ENCODE data around the gene MXD3.

MXD3 gene

GRCh38 chr5:177334155-177334551, 22.5 kb upstream of the MXD3 start:
- Histone ChIP-seq H3K9me3 (ENCODE audit: insufficient read depth, low read length) (no peaks in the 10 kb centered on the region), H3K36me3 (ENCODE audit: insufficient read depth, insufficient read length, low read length) (peaks cover 96% of the 10 kb centered on the region), H3K27me3 (ENCODE audit: insufficient read depth, insufficient read length) (no peaks in the 10 kb centered on the region), H3K9ac (ENCODE audit: insufficient read length, low read depth) (no peak overlapping the region), H3K4me3 (ENCODE audit: insufficient read length, low read depth) (no peak overlapping the region), H3K4me1 (ENCODE audit: insufficient read depth, insufficient read length) (peaks cover 3% of the 10 kb centered on the region)
- no peak for DNase-seq (ENCODE audit: low read depth, low spot score)
- TF ChIP-seq SUZ12 (IDR thresholded peaks at IDR 0.05; ENCODE audit: extremely low read depth, insufficient read depth, insufficient read length) (no peak), YY1 (IDR thresholded peaks at IDR 0.05; ENCODE audit: insufficient read depth, insufficient read length) (no peak), ZNF274 (IDR thresholded peaks at IDR 0.05; ENCODE audit: low read depth, low read length) (no peak)

DNA sequence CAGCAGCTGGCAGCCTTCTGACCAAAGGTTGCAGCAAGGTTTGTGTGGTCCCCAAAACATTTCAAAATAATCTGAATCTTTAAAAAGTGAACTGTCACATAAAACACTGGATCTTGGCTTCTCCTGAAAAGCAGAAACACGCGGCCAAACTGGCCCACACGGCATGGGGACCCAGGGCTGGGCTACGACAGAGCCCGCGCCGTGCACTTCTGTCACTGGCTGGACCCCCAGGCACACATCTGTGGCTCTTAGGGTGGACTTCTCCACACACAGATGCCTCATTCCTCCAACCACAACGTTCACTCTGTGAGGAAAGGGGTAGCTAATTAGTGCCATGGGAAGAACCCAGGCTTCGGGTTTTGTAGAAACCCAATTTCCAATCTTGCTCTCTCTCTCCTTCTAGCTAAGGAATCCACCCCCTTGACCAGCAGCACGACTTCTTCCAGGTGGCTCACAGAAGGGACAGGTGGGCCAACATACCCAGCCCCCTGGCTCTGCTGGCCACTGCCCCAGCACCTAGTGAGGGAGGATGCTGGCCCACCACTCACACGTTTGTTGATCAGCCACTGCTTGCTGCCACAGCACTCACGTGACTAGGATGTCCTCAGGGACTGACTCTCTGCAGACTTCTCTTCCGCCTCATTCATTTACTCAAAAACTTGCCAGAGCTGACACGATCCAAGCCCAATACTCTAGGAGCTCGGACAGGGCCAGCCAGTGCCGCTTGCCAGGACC, 21.9 kb upstream of the MXD3 start:
- H3K36me3 ChIP-seq (ENCODE audit: insufficient read depth, insufficient read length, low read length), result peaks cover 93% of the 10 kb centered on the region

GRCh38 chr5:177332896-177333260, 21.2 kb upstream of the MXD3 start:
- no peaks in the 10 kb centered on the region for H3K9me3 ChIP-seq (ENCODE audit: insufficient read depth, low read length)
- H3K4me1 ChIP-seq (ENCODE audit: insufficient read depth, insufficient read length), result peaks cover 3% of the 10 kb centered on the region
- H3K4me3 ChIP-seq (ENCODE audit: insufficient read length, low read depth), result no peak overlapping the region
- H3K27me3 ChIP-seq (ENCODE audit: insufficient read depth, insufficient read length), result no peaks in the 10 kb centered on the region
- TF ChIP-seq YY1 (IDR thresholded peaks at IDR 0.05; ENCODE audit: insufficient read depth, insufficient read length) (no peak), SUZ12 (IDR thresholded peaks at IDR 0.05; ENCODE audit: extremely low read depth, insufficient read depth, insufficient read length) (no peak), ZNF274 (IDR thresholded peaks at IDR 0.05; ENCODE audit: low read depth, low read length) (no peak)
- H3K36me3 ChIP-seq (ENCODE audit: insufficient read depth, insufficient read length, low read length), result peaks cover 86% of the 10 kb centered on the region
- no peak overlapping the region for H3K9ac ChIP-seq (ENCODE audit: insufficient read length, low read depth)
- no peak for DNase-seq (ENCODE audit: low read depth, low spot score)

More for the DNA sequence above, 21.9 kb upstream of the MXD3 start:
- no peaks in the 10 kb centered on the region for H3K27me3 ChIP-seq (ENCODE audit: insufficient read depth, insufficient read length)
- H3K4me3 ChIP-seq (ENCODE audit: insufficient read length, low read depth), result no peak overlapping the region
- TF ChIP-seq SUZ12 (IDR thresholded peaks at IDR 0.05; ENCODE audit: extremely low read depth, insufficient read depth, insufficient read length), result no peak
- no peak for TF ChIP-seq YY1 (IDR thresholded peaks at IDR 0.05; ENCODE audit: insufficient read depth, insufficient read length)
- no peak for TF ChIP-seq ZNF274 (IDR thresholded peaks at IDR 0.05; ENCODE audit: low read depth, low read length)
- H3K4me1 ChIP-seq (ENCODE audit: insufficient read depth, insufficient read length), result peaks cover 3% of the 10 kb centered on the region
- DNase-seq (ENCODE audit: low read depth, low spot score), result no peak
- H3K9me3 ChIP-seq (ENCODE audit: insufficient read depth, low read length), result no peaks in the 10 kb centered on the region
- H3K9ac ChIP-seq (ENCODE audit: insufficient read length, low read depth), result no peak overlapping the region

- H3K36me3 ChIP-seq (ENCODE audit: insufficient read depth, insufficient read length, low read length), result peaks cover 80% of the 10 kb centered on the region
- no peak overlapping the region for H3K4me3 ChIP-seq (ENCODE audit: insufficient read length, low read depth)
- H3K27me3 ChIP-seq (ENCODE audit: insufficient read depth, insufficient read length), result no peaks in the 10 kb centered on the region
- H3K9me3 ChIP-seq (ENCODE audit: insufficient read depth, low read length), result no peaks in the 10 kb centered on the region
- peaks cover 3% of the 10 kb centered on the region for H3K4me1 ChIP-seq (ENCODE audit: insufficient read depth, insufficient read length)
- no peak for TF ChIP-seq ZNF274 (IDR thresholded peaks at IDR 0.05; ENCODE audit: low read depth, low read length)
- TF ChIP-seq YY1 (IDR thresholded peaks at IDR 0.05; ENCODE audit: insufficient read depth, insufficient read length), result no peak
- no peak for TF ChIP-seq SUZ12 (IDR thresholded peaks at IDR 0.05; ENCODE audit: extremely low read depth, insufficient read depth, insufficient read length)
- DNase-seq (ENCODE audit: low read depth, low spot score), result no peak
- H3K9ac ChIP-seq (ENCODE audit: insufficient read length, low read depth), result peak overlapping the region; percentile 56
These were observed 20.6 kb upstream of the MXD3 start for GRCh38 chr5:177332031-177332895.

- Histone ChIP-seq H3K27me3 (ENCODE audit: insufficient read depth, insufficient read length) (no peaks in the 10 kb centered on the region), H3K9ac (ENCODE audit: insufficient read length, low read depth) (no peak overlapping the region), H3K4me3 (ENCODE audit: insufficient read length, low read depth) (no peak overlapping the region), H3K9me3 (ENCODE audit: insufficient read depth, low read length) (no peaks in the 10 kb centered on the region), H3K4me1 (ENCODE audit: insufficient read depth, insufficient read length) (no peaks in the 10 kb centered on the region), H3K36me3 (ENCODE audit: insufficient read depth, insufficient read length, low read length) (peaks cover 69% of the 10 kb centered on the region)
- no peak for TF ChIP-seq YY1 (IDR thresholded peaks at IDR 0.05; ENCODE audit: insufficient read depth, insufficient read length)
- TF ChIP-seq SUZ12 (IDR thresholded peaks at IDR 0.05; ENCODE audit: extremely low read depth, insufficient read depth, insufficient read length), result no peak
- no peak for TF ChIP-seq ZNF274 (IDR thresholded peaks at IDR 0.05; ENCODE audit: low read depth, low read length)
- no peak for DNase-seq (ENCODE audit: low read depth, low spot score)
These were observed 19.5 kb upstream of the MXD3 start for GRCh38 chr5:177330991-177331842.

- no peak overlapping the region for H3K9ac ChIP-seq (ENCODE audit: insufficient read length, low read depth)
- peaks cover 56% of the 10 kb centered on the region for H3K36me3 ChIP-seq (ENCODE audit: insufficient read depth, insufficient read length, low read length)
- H3K4me1 ChIP-seq (ENCODE audit: insufficient read depth, insufficient read length), result no peaks in the 10 kb centered on the region
- DNase-seq (ENCODE audit: low read depth, low spot score), result no peak
- no peaks in the 10 kb centered on the region for H3K27me3 ChIP-seq (ENCODE audit: insufficient read depth, insufficient read length)
- H3K9me3 ChIP-seq (ENCODE audit: insufficient read depth, low read length), result no peaks in the 10 kb centered on the region
- no peak overlapping the region for H3K4me3 ChIP-seq (ENCODE audit: insufficient read length, low read depth)
- TF ChIP-seq ZNF274 (IDR thresholded peaks at IDR 0.05; ENCODE audit: low read depth, low read length), result no peak
- no peak for TF ChIP-seq YY1 (IDR thresholded peaks at IDR 0.05; ENCODE audit: insufficient read depth, insufficient read length)
- no peak for TF ChIP-seq SUZ12 (IDR thresholded peaks at IDR 0.05; ENCODE audit: extremely low read depth, insufficient read depth, insufficient read length)
These were observed 18.2 kb upstream of the MXD3 start for GRCh38 chr5:177329883-177330282.

All from NT2/D1 (cell line).